HG02623 (cell line): ENCODE data around the gene ACAN.

Experiments
- ATAC-seq: cut with Tn5 transposase; IDR thresholded peaks from one replicate; pipeline ENCODE4 v1.9.1; 2021; ENCODE audit warnings: moderate library complexity; ENCODE audit not compliant: unreplicated experiment

Gene ACAN

GRCh38 chr15:88800738-88801137 is 2.5 kb upstream of the ACAN start:
- no peak for ATAC-seq

- ATAC-seq: no peak
Observed at GRCh38 chr15:88802250-88802990, 816 bp upstream of the ACAN start.

- no peak for ATAC-seq
Observed at GRCh38 chr15:88802991-88803240, 320 bp upstream of the ACAN start.

GRCh38 chr15:88803920-88804247 is 648 bp downstream of the ACAN start:
- no peak for ATAC-seq

DNA sequence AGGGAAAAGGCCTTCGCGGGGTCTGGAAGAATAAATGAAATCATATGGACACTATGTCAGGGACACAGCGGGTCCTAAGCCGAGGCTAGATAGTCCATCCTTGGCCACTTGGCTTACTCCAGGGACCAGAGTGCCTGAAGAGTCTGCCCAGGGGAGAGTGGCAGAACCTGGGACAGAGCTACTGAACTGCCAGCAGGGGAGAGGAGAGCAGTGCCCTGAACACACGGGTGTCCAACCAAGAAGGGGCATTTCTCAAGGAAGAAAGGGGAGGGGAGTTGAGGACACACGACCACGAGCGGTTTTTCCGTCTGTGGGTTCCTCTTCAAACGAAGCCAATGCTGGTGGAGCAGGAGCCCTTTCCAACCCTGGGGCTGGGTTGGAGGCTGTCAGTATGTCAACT is 1.0 kb downstream of the ACAN start:
- no peak for ATAC-seq

- ATAC-seq: no peak
Observed at GRCh38 chr15:88805031-88805780, 2.0 kb downstream of the ACAN start.

GRCh38 chr15:88810446-88810845 is 7.2 kb downstream of the ACAN start:
- no peak for ATAC-seq

GRCh38 chr15:88812133-88812532 is 8.9 kb downstream of the ACAN start:
- ATAC-seq: no peak

DNA sequence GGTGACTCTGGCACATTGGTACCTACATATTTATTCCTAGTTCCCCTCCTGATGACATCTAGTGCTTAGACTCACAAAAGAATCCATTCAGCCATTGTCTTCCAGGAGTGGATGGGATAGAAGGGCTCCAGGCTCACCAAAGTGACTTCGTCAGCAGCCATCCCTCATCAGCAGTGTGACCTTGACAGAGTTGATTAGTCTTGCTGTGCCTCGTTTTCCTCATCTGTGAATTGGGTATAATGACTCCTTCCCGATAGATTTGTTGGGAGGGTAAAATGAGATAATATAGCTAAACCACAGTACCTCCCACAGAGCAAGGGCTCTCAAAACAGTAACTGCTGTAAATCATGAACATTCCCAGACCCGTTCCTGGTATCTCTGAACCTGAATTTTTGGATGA is 10.7 kb downstream of the ACAN start:
- ATAC-seq: no peak

DNA sequence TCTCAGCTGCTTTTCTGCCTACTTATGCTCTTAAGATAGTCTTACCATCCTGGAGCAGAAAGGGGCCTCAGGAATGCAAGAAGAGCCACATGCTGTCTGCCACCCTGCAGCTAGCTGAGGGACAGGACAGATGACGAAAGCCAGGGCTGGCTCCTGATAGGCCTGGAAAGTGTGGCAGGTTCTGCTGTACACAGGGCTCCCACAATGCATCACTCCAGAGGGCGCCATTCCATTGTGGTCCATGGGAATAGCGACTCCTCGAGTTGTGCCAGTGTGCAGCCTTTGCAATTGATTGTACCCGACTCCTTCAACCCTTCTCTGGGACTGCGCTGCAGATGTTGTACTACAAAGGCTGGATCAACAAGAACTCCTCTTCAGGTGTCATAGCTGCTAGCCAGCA is 11.2 kb downstream of the ACAN start:
- ATAC-seq: no peak

- ATAC-seq: no peak
Observed at GRCh38 chr15:88818920-88819319, 15.7 kb downstream of the ACAN start.

DNA sequence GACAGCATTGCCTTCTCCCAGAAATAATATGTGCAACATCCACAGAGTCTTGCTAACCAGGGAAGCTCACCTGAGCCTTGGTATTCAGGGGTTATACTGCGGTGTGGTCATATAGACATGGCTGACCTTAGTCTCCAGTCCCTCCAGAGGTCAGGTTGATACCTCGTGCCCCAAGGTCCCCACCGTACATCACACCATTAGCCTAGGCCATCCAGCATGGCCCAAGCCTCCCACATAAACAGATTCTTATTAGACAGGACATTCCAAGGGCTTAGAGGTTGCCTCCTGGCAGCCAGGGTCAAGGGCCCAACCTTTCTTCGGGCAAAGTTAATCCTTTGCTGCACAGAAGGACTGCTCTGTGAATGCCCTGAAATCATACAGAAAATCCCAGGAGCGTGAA is 18.8 kb downstream of the ACAN start:
- no peak for ATAC-seq

GRCh38 chr15:88828791-88829190 is 25.6 kb downstream of the ACAN start:
- ATAC-seq: no peak

DNA sequence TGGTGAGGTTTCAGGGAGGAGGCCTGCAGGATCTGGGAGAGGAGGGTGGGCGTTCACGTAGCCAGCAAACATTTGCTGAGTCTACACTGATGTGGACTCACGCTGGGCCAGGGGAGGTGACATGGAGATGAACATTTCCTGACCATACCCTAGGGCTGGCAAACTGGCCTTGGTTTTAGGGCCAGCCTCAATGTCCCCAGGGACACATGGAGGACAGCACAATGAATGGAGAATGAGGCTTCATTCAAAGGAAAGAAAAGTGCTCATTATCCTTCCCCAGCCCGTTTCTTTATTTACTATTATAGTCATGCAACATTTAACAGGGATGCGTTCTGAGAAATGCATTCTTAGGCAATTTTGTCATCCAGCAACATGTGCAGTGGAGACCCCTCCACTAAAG is 26.8 kb downstream of the ACAN start:
- ATAC-seq: no peak

DNA sequence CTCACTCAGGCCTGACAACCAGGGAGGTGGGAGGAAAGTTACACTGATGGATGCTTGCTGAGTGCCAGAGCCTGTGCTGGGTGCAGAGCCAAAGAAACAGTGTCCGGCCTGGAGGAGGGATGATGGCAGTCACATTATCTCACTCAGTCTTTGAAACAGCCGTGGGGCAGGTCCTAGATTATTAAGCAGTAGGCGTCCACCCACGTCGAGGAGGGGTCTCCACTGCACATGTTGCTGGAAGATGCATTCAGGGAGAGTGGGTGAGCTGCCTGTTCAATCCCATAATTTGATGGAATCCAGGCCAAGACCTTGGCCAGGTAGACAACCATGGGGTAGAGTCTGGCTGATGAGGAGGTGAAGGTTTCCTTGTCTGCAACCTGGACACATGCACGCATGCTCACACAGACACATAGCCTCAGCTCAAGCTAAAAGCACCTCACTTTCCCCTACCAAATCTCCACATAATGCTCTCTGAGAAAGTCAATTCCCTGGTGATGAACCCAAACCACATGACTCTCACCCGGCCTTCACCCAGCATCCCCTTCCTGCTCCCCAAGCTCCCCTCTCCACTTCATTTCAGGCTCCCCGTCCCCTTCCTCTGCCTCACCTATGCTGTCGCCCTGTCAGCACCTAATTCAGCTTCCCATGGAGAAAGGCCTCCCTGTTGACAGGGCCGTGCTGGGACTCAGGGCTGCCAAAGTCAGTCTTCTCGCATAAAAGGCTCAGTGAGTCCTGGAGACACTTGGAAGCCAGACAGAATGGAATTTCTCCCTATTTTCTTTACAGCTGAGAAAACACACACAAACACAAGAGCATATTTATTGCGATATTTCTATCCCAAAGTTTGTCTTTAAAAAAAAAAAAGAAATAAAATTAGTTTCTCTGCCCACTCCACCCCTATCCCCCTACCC is 29.8 kb downstream of the ACAN start:
- no peak for ATAC-seq

DNA sequence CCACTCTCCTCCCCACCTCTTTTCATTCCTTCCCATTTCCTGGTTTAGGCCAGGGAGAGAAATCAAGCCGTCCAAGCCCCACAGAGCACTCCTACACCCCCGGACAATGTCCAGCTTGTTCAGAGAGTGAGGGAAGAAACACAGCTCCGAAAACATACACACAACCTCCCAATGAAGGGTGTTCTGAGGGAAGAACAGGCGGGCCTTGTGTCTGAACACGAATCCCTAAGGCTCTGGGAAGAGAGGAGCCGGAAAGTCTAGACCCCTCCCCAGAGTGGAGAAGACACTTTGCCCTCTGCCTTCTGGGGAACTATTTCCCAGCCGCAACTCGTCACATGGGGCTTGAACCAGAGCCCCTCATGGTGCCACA is 30.5 kb downstream of the ACAN start:
- no peak for ATAC-seq

DNA sequence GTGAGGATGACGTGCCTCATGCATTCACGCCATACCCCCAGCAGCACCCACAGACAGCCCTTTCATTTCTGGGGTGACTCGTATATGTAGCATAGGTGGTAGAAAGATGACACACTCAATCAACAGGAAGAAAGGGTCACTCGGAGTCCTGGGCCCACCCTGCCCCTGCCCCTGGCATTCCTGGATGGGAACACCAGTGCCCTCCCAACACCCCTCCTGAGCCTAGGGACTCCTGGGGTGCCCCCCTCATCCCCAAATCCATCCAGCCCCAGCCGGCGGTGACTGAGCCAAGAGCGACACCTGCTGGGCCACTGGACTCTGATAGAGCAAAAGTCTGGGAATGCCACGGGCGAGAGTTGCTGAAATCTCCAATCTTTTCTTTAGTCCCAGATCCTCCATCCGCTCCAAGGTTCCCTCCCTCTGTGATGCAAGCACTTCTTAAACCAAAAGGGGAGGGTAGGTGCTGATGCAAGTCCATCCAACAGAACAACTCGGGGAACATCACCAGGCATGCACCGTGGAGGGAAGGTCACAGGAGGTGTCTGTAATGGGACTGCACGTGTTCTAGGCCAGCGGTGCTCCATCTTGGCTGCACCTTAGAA is 31.1 kb downstream of the ACAN start:
- no peak for ATAC-seq

DNA sequence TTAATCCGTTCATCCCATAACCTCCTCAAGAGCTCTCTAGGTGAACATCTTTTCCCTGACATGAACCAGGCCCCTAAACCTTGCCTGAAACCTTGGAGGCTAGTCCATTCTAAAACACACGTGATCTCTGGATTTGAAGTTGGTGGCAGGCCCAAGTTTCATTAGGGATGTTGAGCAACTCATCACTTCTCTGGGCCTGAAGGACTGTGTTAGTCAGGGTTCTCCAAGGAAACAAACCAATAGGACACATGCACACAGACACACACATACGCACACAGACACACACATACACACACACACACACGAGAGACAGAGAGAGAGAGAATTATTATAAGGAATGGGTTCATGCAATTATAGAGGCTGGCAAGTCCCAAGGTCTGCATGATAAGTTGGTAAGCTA is 31.9 kb downstream of the ACAN start:
- ATAC-seq: no peak

DNA sequence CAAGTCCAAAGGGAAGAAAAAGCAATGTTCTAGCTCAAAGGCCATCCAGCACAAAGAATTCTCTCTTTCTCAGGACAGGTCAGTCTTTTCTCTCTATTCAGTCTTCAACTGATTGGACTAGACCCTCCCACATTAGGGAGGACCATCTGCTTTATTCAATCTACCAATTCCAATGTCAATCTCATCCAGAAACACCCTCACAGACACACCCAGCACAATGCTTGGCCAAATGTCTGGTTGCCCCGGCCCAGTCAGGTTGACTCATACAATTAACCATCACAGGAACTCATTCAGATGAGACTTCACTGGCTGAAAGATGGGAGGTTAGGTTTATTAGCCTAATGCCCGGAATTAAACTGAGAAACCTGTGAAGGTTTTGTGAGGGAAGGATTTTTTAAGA is 32.4 kb downstream of the ACAN start:
- ATAC-seq: no peak

- no peak for ATAC-seq
Observed at GRCh38 chr15:88838667-88839066, 35.4 kb downstream of the ACAN start.

GRCh38 chr15:88839146-88839545 is 35.9 kb downstream of the ACAN start:
- no peak for ATAC-seq

DNA sequence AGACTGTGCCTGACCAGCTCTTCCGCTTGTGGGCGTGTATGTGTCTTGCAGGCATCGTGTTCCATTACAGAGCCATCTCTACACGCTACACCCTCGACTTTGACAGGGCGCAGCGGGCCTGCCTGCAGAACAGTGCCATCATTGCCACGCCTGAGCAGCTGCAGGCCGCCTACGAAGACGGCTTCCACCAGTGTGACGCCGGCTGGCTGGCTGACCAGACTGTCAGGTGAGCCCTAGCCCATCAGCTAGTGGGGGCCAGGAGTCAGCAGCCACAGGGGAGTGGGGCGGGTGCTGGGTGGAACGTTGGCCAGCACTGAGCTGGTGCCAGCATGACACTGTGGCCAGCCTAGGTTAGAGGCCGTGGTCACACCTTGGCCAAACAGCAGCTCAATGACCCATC is 36.7 kb downstream of the ACAN start:
- ATAC-seq: no peak
